AG08396 (cell line): ENCODE measurements around the gene CLDN14.
A peak's percentile ranks its signal among the peaks of the same experiment; 100 is the strongest.

Source experiments
- DNase-seq: peaks from one replicate; pipeline ENCODE4 v3.0.0; 2012; ENCODE audit warnings: low spot score, mixed read lengths

CLDN14 gene

GRCh38 chr21:36479415-36480402 is at the start of gene CLDN14:
Gene CLDN14 (minus strand): TSS chr21:36480122. CDS start chr21:36461695, 18,427 bp downstream.
- peak; percentile 33 for DNase-seq

GRCh38 chr21:36528716-36529115 is 48.8 kb upstream of the CLDN14 start:
- DNase-seq: no peak

GRCh38 chr21:36527317-36527716 is 47.4 kb upstream of the CLDN14 start:
- DNase-seq: no peak

- DNase-seq: no peak
These were observed 46.2 kb upstream of the CLDN14 start for GRCh38 chr21:36526104-36526503.

GRCh38 chr21:36524477-36524876 is 44.6 kb upstream of the CLDN14 start:
- DNase-seq: no peak

GRCh38 chr21:36522219-36522808 is 42.4 kb upstream of the CLDN14 start:
- DNase-seq: no peak

GRCh38 chr21:36518883-36519492 is 39.1 kb upstream of the CLDN14 start:
- DNase-seq: no peak

GRCh38 chr21:36517366-36518075 is 37.6 kb upstream of the CLDN14 start:
- DNase-seq: no peak

GRCh38 chr21:36516281-36516680 is 36.4 kb upstream of the CLDN14 start:
- no peak for DNase-seq

GRCh38 chr21:36513430-36513829 is 33.5 kb upstream of the CLDN14 start:
- no peak for DNase-seq

GRCh38 chr21:36512971-36513370 is 33.0 kb upstream of the CLDN14 start:
- DNase-seq: no peak

- DNase-seq: no peak
These were observed 31.7 kb upstream of the CLDN14 start for GRCh38 chr21:36511484-36512220.

GRCh38 chr21:36510911-36511310 is 31.0 kb upstream of the CLDN14 start:
- DNase-seq: no peak

GRCh38 chr21:36509973-36510664 is 30.2 kb upstream of the CLDN14 start:
- DNase-seq: no peak

GRCh38 chr21:36508948-36509347 is 29.0 kb upstream of the CLDN14 start:
- DNase-seq: no peak

- DNase-seq: no peak
These were observed 27.6 kb upstream of the CLDN14 start for GRCh38 chr21:36507397-36508018.

- DNase-seq: no peak
These were observed 26.6 kb upstream of the CLDN14 start for GRCh38 chr21:36506482-36506881.

GRCh38 chr21:36504067-36505058 is 24.4 kb upstream of the CLDN14 start:
- peak; percentile 50 for DNase-seq

- DNase-seq: no peak
These were observed 22.4 kb upstream of the CLDN14 start for GRCh38 chr21:36502365-36502764.
